Upper lobe of left lung (tissue), 4 donors: ENCODE measurements around the gene PRKACA.

Source experiments
- EP300 ChIP-seq, 4 donors: sonication (generic); formaldehyde crosslinking; IDR thresholded peaks; one replicate each; pipeline ENCODE4 v1.5.1; 2017; ENCODE audit warnings: antibody characterized with exemption in 4 of 4, control low read depth in 2 of 4
- POLR2A ChIP-seq, 4 donors: fragments of 450-650 bp; IDR thresholded peaks; one replicate each; pipeline ENCODE4 v1.5.1; 2016 to 2017; ENCODE audit warnings: antibody characterized with exemption in 4 of 4, mild to moderate bottlenecking in 2 of 4
- POLR2AphosphoS5 ChIP-seq, 2 donors: sonication (generic); formaldehyde crosslinking; IDR thresholded peaks; one replicate each; pipeline ENCODE4 v1.5.1; 2017; ENCODE audit warnings: antibody characterized with exemption in 2 of 2

GRCh38 chr19:14156122-14156521, 38.6 kb upstream of the PRKACA start:
- TF ChIP-seq POLR2A (IDR thresholded peaks at IDR 0.05) (no peak), POLR2AphosphoS5 (IDR thresholded peaks at IDR 0.05) (no peak), EP300 (IDR thresholded peaks at IDR 0.05) (no peak)
